Activated CD8-positive, alpha-beta T cell treated with anti-CD3 and anti-CD28 coated beads for 36 hours (primary cell): ENCODE data around the gene MYH11. TPM values are rescaled to one million over a fixed set of nuclear protein-coding genes. Genes with fewer than 3 reads are reported as not detected.

Experiments
- ATAC-seq: fragments of 200-7000 bp; cut with Tn5 transposase; one replicate; pipeline ENCODE4 v1.10.0; 2021; ENCODE audit warnings: mild to moderate bottlenecking, moderate library complexity
- CTCF ChIA-PET: fragments of 350-600 bp; sonication (Branson Sonifier 250); formaldehyde crosslinking; loops from one replicate; lab custom pipeline; 2021; ENCODE audit warnings: antibody characterized with exemption; lab: Charles Lee
- POLR2A ChIA-PET: fragments of 350-600 bp; sonication (Branson Sonifier 250); formaldehyde crosslinking; loops from one replicate; lab custom pipeline; 2021; ENCODE audit warnings: antibody characterized with exemption; lab: Charles Lee
- DNase-seq: peaks from one replicate; pipeline ENCODE4 v3.0.0-alpha.2; 2020
- H3K27ac Mint-ChIP-seq: one replicate; pipeline ENCODE4 v1.8.0; 2021; ENCODE audit warnings: mild to moderate bottlenecking, mixed read lengths
- H3K27me3 Mint-ChIP-seq: one replicate; pipeline ENCODE4 v1.8.0; 2021; ENCODE audit warnings: mixed read lengths
- H3K36me3 Mint-ChIP-seq: one replicate; pipeline ENCODE4 v1.8.0; 2021; ENCODE audit warnings: low read depth, mixed read lengths
- H3K4me1 Mint-ChIP-seq: one replicate; pipeline ENCODE4 v1.8.0; 2021; ENCODE audit warnings: low read depth, mixed read lengths
- H3K4me3 Mint-ChIP-seq: one replicate; pipeline ENCODE4 v1.8.0; 2021; ENCODE audit warnings: mild to moderate bottlenecking, moderate library complexity, mixed read lengths
- H3K9me3 Mint-ChIP-seq: one replicate; pipeline ENCODE4 v1.8.0; 2021; ENCODE audit warnings: mixed read lengths
- intact Hi-C: fragments of 100-400 bp; cut with micrococcal nuclease; formaldehyde crosslinking; loops from one replicate; pipeline ENCODE4 v1.10.0; 2022
- total RNA-seq, 2 experiments: library from RNA; stranded (reverse); gene quantifications; one replicate each; pipeline ENCODE4 v1.2.3, GENCODE V29; 2021
- TF ChIP-seq, protein P1 (sequence below): fragments of 200-600 bp; IDR thresholded peaks from one replicate; pipeline ENCODE4 v1.8.0; 2022; ENCODE audit warnings: antibody characterized with exemption, mild to moderate bottlenecking

The MYH11 gene
- total RNA-seq, 2 experiments from 2014 or later: not detected

- intact Hi-C loops: no loop called here
- POLR2A ChIA-PET: interaction anchor here (0.6 kb wide), 1 partner anchor 75 kb away, joined by 4 read pairs; no protein-coding TSS in a partner anchor
- ATAC-seq: peak; percentile 40
Measured at GRCh38 chr16:15894571-15895374, 37.9 kb upstream of the MYH11 start.

DNA sequence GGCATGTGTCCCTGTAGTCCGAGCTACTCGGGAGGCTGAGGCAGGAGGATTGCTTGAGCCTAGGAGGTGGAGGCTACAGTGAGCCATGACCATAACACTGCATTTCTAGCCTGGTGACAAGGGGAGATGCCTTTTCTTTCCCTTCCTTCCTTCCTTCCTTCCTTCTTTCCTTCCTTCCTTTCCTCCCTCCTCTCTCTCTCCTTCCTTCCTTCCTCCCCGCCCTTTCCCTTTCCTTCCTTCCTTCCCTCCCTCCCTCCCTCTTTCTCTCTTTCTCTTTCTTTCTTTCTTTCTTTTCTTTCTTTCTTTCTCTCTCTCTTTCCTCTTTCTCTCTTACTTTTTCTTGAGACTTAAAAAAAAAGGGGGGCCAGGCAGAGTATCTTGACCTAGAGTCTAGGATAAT, 34.7 kb upstream of the MYH11 start:
- Mint-ChIP-seq H3K4me1 (peaks cover 18% of the 10 kb centered on the region), H3K27ac (no peak overlapping the region), H3K36me3 (peaks cover 3% of the 10 kb centered on the region), H3K9me3 (no peaks in the 10 kb centered on the region), H3K27me3 (no peaks in the 10 kb centered on the region), H3K4me3 (no peak overlapping the region)
- POLR2A ChIA-PET: no interaction called here
- CTCF ChIA-PET: no interaction called here
- DNase-seq: no peak
- TF ChIP-seq, protein P1, sequence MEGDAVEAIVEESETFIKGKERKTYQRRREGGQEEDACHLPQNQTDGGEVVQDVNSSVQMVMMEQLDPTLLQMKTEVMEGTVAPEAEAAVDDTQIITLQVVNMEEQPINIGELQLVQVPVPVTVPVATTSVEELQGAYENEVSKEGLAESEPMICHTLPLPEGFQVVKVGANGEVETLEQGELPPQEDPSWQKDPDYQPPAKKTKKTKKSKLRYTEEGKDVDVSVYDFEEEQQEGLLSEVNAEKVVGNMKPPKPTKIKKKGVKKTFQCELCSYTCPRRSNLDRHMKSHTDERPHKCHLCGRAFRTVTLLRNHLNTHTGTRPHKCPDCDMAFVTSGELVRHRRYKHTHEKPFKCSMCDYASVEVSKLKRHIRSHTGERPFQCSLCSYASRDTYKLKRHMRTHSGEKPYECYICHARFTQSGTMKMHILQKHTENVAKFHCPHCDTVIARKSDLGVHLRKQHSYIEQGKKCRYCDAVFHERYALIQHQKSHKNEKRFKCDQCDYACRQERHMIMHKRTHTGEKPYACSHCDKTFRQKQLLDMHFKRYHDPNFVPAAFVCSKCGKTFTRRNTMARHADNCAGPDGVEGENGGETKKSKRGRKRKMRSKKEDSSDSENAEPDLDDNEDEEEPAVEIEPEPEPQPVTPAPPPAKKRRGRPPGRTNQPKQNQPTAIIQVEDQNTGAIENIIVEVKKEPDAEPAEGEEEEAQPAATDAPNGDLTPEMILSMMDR: no peak
- no peak for ATAC-seq
- intact Hi-C loops: no loop called here

More at GRCh38 chr16:15894571-15895374, 37.9 kb upstream of the MYH11 start:
- peaks cover 21% of the 10 kb centered on the region for H3K4me1 Mint-ChIP-seq
- no peak for DNase-seq
- no peak overlapping the region for H3K27ac Mint-ChIP-seq
- H3K36me3 Mint-ChIP-seq: no peaks in the 10 kb centered on the region
- TF ChIP-seq, protein P1: no peak
- no peaks in the 10 kb centered on the region for H3K27me3 Mint-ChIP-seq
- no peak overlapping the region for H3K4me3 Mint-ChIP-seq
- CTCF ChIA-PET: no interaction called here
- no peaks in the 10 kb centered on the region for H3K9me3 Mint-ChIP-seq

GRCh38 chr16:15888072-15888976, 31.5 kb upstream of the MYH11 start, which contains the start of gene CEP20:
Gene CEP20 (minus strand): TSS chr16:15888603. CDS start chr16:15888585, 18 bp downstream.
- Mint-ChIP-seq H3K36me3 (peaks cover 12% of the 10 kb centered on the region), H3K27me3 (no peaks in the 10 kb centered on the region), H3K9me3 (no peaks in the 10 kb centered on the region), H3K4me1 (peaks cover 34% of the 10 kb centered on the region), H3K4me3 (peak within 1 kb of the TSS; percentile 96), H3K27ac (peak within 1 kb of the TSS; percentile 100)
- ATAC-seq: peak; percentile 98
- POLR2A ChIA-PET: interaction anchor here (0.6 to 1.7 kb wide), 13 partner anchors 9 to 256 kb away, joined by 3 to 8 read pairs (median 4); no protein-coding TSS in a partner anchor
- peak; percentile 100 for DNase-seq
- TF ChIP-seq, protein P1: no peak
- intact Hi-C loops: loop anchor here (5.0 kb wide), 1 partner anchor 64 kb away; no protein-coding TSS in a partner anchor
- CTCF ChIA-PET: interaction anchor here (0.9 to 1.9 kb wide), 7 partner anchors 9 to 145 kb away, joined by 3 to 9 read pairs (median 4); no protein-coding TSS in a partner anchor

DNA sequence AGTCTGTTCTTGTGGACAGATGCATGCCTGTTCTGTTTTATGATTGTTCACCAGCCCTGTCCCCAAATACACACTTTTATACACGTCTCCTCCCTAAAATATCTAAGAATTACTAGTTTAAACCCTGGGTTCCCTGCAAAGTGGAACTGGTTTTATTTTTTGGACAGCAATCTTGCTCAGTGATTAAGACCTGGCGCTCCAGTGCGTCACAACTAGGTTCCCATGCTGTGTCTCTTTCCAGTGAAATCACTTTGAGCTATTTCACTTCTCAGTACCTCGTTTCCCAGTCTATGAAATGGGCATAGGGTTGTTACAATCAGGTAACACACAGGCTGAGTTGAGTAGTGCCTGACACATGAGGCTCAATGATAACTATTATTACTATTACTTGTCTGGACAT, 30.5 kb upstream of the MYH11 start:
- peaks cover 14% of the 10 kb centered on the region for H3K36me3 Mint-ChIP-seq
- H3K27ac Mint-ChIP-seq: peak overlapping the region; percentile 100
- no peak for ATAC-seq
- peak overlapping the region; percentile 96 for H3K4me3 Mint-ChIP-seq
- intact Hi-C loops: loop anchor here (5.0 kb wide), 1 partner anchor 65 kb away; no protein-coding TSS in a partner anchor
- POLR2A ChIA-PET: interaction anchor here (1.3 to 1.4 kb wide), 2 partner anchors 58 to 67 kb away, joined by 3 read pairs; no protein-coding TSS in a partner anchor
- H3K27me3 Mint-ChIP-seq: no peaks in the 10 kb centered on the region
- H3K4me1 Mint-ChIP-seq: peaks cover 34% of the 10 kb centered on the region
- no peaks in the 10 kb centered on the region for H3K9me3 Mint-ChIP-seq
- CTCF ChIA-PET: interaction anchor here (1.9 kb wide), 1 partner anchor 14 kb away, joined by 9 read pairs; no protein-coding TSS in a partner anchor
- DNase-seq: no peak
- TF ChIP-seq, protein P1: no peak
